HCT116 (cell line): Measurements from ENCODE around the gene GABBR1. TPM values are rescaled to one million over a fixed set of nuclear protein-coding genes. Genes with fewer than 3 reads are reported as not detected.

Experiments
- ATAC-seq: fragments of 200-7000 bp; cut with Tn5 transposase; 2 replicates; pipeline ENCODE4 v1.9.1; 2020; ENCODE audit warnings: mild to moderate bottlenecking, moderate library complexity
- Bru-seq: library from RNA; stranded (reverse); fragments of 400-500 nt; gene quantifications from one replicate; lab custom pipeline; 2021; lab: Mats Ljungman, UMichigan
- BruChase-seq, 2 experiments: library from RNA; stranded (reverse); fragments of 400-500 nt; gene quantifications; one replicate each; lab custom pipeline; 2021; lab: Mats Ljungman, UMichigan
- BruUV-seq: library from RNA; stranded (reverse); fragments of 400-500 nt; replicated peaks from 2 replicates; lab custom pipeline; 2021; lab: Mats Ljungman, UMichigan
- CTCF ChIA-PET: fragments of 300-600 bp; sonication (Branson Sonifier 250); formaldehyde crosslinking; loops from one replicate; lab custom pipeline; 2021; ENCODE audit warnings: antibody characterized with exemption; lab: Charles Lee
- POLR2A ChIA-PET: fragments of 300-600, 350-600 bp; sonication (Branson Sonifier 250); formaldehyde crosslinking; loops from one replicate; lab custom pipeline; 2021; ENCODE audit warnings: antibody characterized with exemption; lab: Charles Lee
- RAD21 ChIA-PET, 2 experiments: fragments of 300-600 bp; sonication (Branson Sonifier 250); formaldehyde crosslinking; loops; one replicate each; lab custom pipeline; 2023; ENCODE audit warnings: low total read pairs in 2 of 2; ENCODE audit not compliant: uncharacterized antibody in 2 of 2, unreplicated experiment in 2 of 2, low non-redundant PET in 1 of 2; lab: Charles Lee
- DNase-seq: peaks from one replicate; pipeline ENCODE4 v3.0.0-alpha.2; 2010; ENCODE audit warnings: low read depth, low spot score
- H2AFZ ChIP-seq: fragments of 200-600 bp; shearing (Covaris generic), sonication (generic); 2 replicates; pipeline ENCODE4 v1.6.1; 2017; ENCODE audit warnings: low read depth, mixed run types, mixed read lengths, antibody characterized with exemption, low read length; ENCODE audit not compliant: poor library complexity, severe bottlenecking
- H3K27ac ChIP-seq: 2 replicates; pipeline ENCODE4 v1.5.1; 2012; ENCODE audit warnings: low read depth, low read length
- H3K27me3 ChIP-seq: fragments of 200-600 bp; sonication (generic); 2 replicates; pipeline ENCODE4 v1.6.1; 2016; ENCODE audit warnings: mixed run types, low read length, mixed read lengths; ENCODE audit not compliant: insufficient read depth
- H3K36me3 ChIP-seq, 2 experiments: fragments of 200-500 bp in 1 of 2; fragments of 200-600 bp in 1 of 2; sonication (Bioruptor generic) in 1 of 2; sonication (generic) in 1 of 2; 2 replicates each; pipeline versions ENCODE4 v1.5.1 to v1.6.1; 2014 to 2016; ENCODE audit warnings: low read length in 2 of 2, inconsistent platforms in 1 of 2, mixed read lengths in 1 of 2, mixed run types in 1 of 2; ENCODE audit not compliant: insufficient read depth in 2 of 2, control insufficient read depth in 1 of 2
- H3K4me1 ChIP-seq, 2 experiments: fragments of 200-600 bp in 1 of 2; sonication (generic) in 1 of 2; 2 replicates each; pipeline versions ENCODE4 v1.5.1 to v1.6.1; 2012 to 2017; ENCODE audit warnings: low read length in 2 of 2, inconsistent platforms in 1 of 2, mild to moderate bottlenecking in 1 of 2, mixed read lengths in 1 of 2, mixed run types in 1 of 2, moderate library complexity in 1 of 2; ENCODE audit not compliant: insufficient read depth in 2 of 2, control insufficient read depth in 1 of 2
- H3K4me2 ChIP-seq: fragments of 200-600 bp; sonication (generic); 2 replicates; pipeline ENCODE4 v1.6.1; 2017; ENCODE audit warnings: mixed run types, low read length, mixed read lengths
- H3K4me3 ChIP-seq, 2 experiments: fragments of 200-600 bp in 1 of 2; sonication (generic) in 1 of 2; replicated peaks in 1 of 2; 2 replicates each; pipeline ENCODE4 v1.5.1; 2011 to 2016; ENCODE audit warnings: low read length in 2 of 2, control low read depth in 1 of 2, low read depth in 1 of 2, mild to moderate bottlenecking in 1 of 2, mixed read lengths in 1 of 2, mixed run types in 1 of 2
- H3K79me2 ChIP-seq: fragments of 200-600 bp; sonication (generic); 2 replicates; pipeline ENCODE4 v1.6.1; 2017; ENCODE audit warnings: mild to moderate bottlenecking, mixed run types, low read length, moderate library complexity, mixed read lengths; ENCODE audit not compliant: insufficient read depth
- H3K9ac ChIP-seq: fragments of 200-600 bp; sonication (generic); 2 replicates; pipeline ENCODE4 v1.6.1; 2016; ENCODE audit warnings: low read length, mixed read lengths
- H3K9me2 ChIP-seq: fragments of 200-600 bp; sonication (generic), shearing (Covaris generic); 2 replicates; pipeline ENCODE4 v1.6.1; 2017; ENCODE audit warnings: mixed run types, mild to moderate bottlenecking, moderate library complexity; ENCODE audit not compliant: insufficient read depth
- H3K9me3 ChIP-seq, 2 experiments: fragments of 200-500 bp in 1 of 2; fragments of 200-600 bp in 1 of 2; sonication (Bioruptor generic) in 1 of 2; sonication (generic) in 1 of 2; 2 replicates each; pipeline ENCODE4 v1.6.1; 2014 to 2017; ENCODE audit warnings: low read length in 2 of 2, mixed read lengths in 2 of 2, inconsistent platforms in 1 of 2, low read depth in 1 of 2, mild to moderate bottlenecking in 1 of 2, mixed run types in 1 of 2, moderate library complexity in 1 of 2; ENCODE audit not compliant: control insufficient read depth in 1 of 2, insufficient read depth in 1 of 2
- H4K20me1 ChIP-seq: fragments of 200-600 bp; sonication (generic), shearing (Covaris generic); 2 replicates; pipeline ENCODE4 v1.6.1; 2017; ENCODE audit warnings: mixed run types, mild to moderate bottlenecking, moderate library complexity; ENCODE audit not compliant: insufficient read depth
- CBX3 ChIP-seq: IDR thresholded peaks from 2 replicates; pipeline ENCODE4 v1.6.1; 2012; ENCODE audit warnings: low read depth
- CEBPB ChIP-seq: IDR thresholded peaks from 2 replicates; pipeline ENCODE4 v1.6.1; 2012; ENCODE audit warnings: low read depth
- EZH2 ChIP-seq: fragments of 200-600 bp; sonication (generic); IDR thresholded peaks from 2 replicates; pipeline ENCODE4 v1.6.1; 2017; ENCODE audit warnings: antibody characterized with exemption, mixed run types
- FOSL1 ChIP-seq: IDR thresholded peaks from 2 replicates; pipeline ENCODE4 v1.6.1; 2012; ENCODE audit warnings: low read depth
- POLR2A ChIP-seq: IDR thresholded peaks from 2 replicates; pipeline ENCODE4 v1.7.0; 2011; ENCODE audit warnings: borderline replicate concordance; ENCODE audit not compliant: insufficient read depth, insufficient read length; ENCODE audit errors: extremely low read depth
- POLR2AphosphoS5 ChIP-seq: IDR thresholded peaks from 2 replicates; pipeline ENCODE4 v1.6.1; 2011; ENCODE audit warnings: mild to moderate bottlenecking, low read depth, low read length, moderate library complexity
- SP1 ChIP-seq: IDR thresholded peaks from 2 replicates; pipeline ENCODE4 v1.6.1; 2012; ENCODE audit warnings: low read depth
- YY1 ChIP-seq: IDR thresholded peaks from 2 replicates; pipeline ENCODE4 v1.6.1; 2011; ENCODE audit warnings: low read length, low read depth, moderate library complexity, mild to moderate bottlenecking; ENCODE audit not compliant: insufficient replicate concordance; ENCODE audit errors: extremely low read depth
- ZFX ChIP-seq: fragments of 450-650 bp; IDR thresholded peaks from 2 replicates; pipeline ENCODE4 v1.6.1; 2017
- ZNF274 ChIP-seq: fragments of 200-500 bp; sonication (Bioruptor generic); IDR thresholded peaks from 2 replicates; pipeline ENCODE4 v1.6.1; 2014; ENCODE audit warnings: mild to moderate bottlenecking, low read depth, low read length, inconsistent platforms
- intact Hi-C: fragments of 100-400 bp; cut with micrococcal nuclease; formaldehyde crosslinking; loops from 2 replicates; pipeline ENCODE4 v1.10.0; 2022
- long read RNA-seq: library from polyadenylated mRNA; unstranded; transcript quantifications from one replicate; pipeline ENCODE4 v2.0.0, GENCODE V29; 2021; ENCODE audit not compliant: unreplicated experiment
- polyA plus RNA-seq: library from polyadenylated mRNA; unstranded; fragments of >200 nt; gene quantifications from 2 replicates; pipeline ENCODE4 v1.2.1, GENCODE V29; 2012; ENCODE audit warnings: missing spikeins
- total RNA-seq: library from RNA; stranded (reverse); gene quantifications from one replicate; pipeline ENCODE4 v1.2.1, GENCODE V29; 2021; ENCODE audit not compliant: unreplicated experiment
- TF ChIP-seq, protein P1 (sequence below): IDR thresholded peaks from 2 replicates; pipeline ENCODE4 v1.6.1; 2011; ENCODE audit warnings: mild to moderate bottlenecking, low read length, moderate library complexity; ENCODE audit not compliant: insufficient replicate concordance; ENCODE audit errors: extremely low read depth
- TF ChIP-seq, protein P2 (sequence below): IDR thresholded peaks from 2 replicates; pipeline ENCODE4 v1.6.1; 2012; ENCODE audit warnings: low read depth

GABBR1 gene
- total RNA-seq (43.4 TPM), Bru-seq, nascent RNA (percentile 59 among the genes with signal in this experiment), BruChase-seq, experiment 1, labeled RNA remaining after a 6-hour chase (percentile 71 among the genes with signal in this experiment), BruChase-seq, experiment 2, labeled RNA remaining after a 2-hour chase (percentile 75 among the genes with signal in this experiment)
- 22.1 and 25.9 TPM in 2 replicates for polyA plus RNA-seq
- long read RNA-seq, partial matches to known transcripts, result 13 of 35 reads
- long read RNA-seq, other reads (novel, unspliced or antisense), result 21 of 35 reads

DNA sequence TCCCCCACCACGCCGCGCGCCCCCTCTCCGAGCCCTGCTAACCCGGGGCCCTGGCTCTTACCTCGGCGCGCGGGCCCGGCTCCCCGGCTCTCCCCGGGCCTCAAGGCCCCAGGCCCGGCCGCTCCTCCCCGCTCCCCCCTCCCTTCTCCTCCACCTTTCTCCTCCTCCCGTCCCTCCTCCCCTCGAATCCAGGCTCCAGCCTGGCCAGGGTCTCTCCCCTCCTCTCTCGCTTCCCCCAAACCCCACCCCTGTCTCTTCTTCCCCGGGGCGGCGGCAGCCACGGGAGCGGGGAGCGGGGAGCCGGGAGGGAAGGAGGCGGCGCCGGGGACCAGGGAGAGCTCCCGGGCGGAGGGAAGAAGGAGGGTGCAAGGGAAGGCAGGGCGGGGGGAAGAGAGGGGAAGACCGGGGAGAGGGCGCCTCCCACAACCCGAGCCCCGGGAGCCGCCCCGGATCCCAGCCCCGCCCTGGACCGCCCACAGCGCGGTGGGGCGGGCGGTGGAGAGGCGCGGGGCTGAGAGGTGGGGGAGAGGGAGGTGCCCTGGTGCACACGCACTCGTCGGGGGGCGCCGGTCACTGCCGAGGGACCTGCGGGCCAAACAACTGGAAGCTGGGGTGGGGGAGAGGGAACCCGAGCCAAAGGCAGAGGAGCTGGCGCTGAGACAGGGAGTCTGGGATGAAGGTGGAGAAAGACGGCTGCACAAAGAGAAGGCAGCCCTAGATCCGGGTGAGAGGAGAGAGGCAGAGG is at the start of gene GABBR1:
TSS of gene GABBR1 (minus strand) at position 395 of the 745 bp plus-strand sequence. CDS start 798 bp downstream, outside the sequence.
- Histone ChIP-seq H3K4me2 (peak within 1 kb of the TSS; percentile 94), H3K36me3 (0 out of 4 replicates have a peak, but pooled peaks cover 0 to 2% of the 10 kb centered on the region in 2 experiments), H3K4me1 (peaks cover 7 to 22% of the 10 kb centered on the region in 2 experiments), H3K27me3 (no peaks in the 10 kb centered on the region), H4K20me1 (no peaks in the 10 kb centered on the region), H3K4me3 (peak within 1 kb of the TSS; percentile 60 to 75), H3K79me2 (no peaks in the 10 kb centered on the region), H2AFZ (peak within 1 kb of the TSS; percentile 61), H3K9ac (peak within 1 kb of the TSS; percentile 62), H3K9me2 (no peaks in the 10 kb centered on the region), H3K27ac (peak within 1 kb of the TSS; percentile 60; the same call in 1 of the 2 replicates), H3K9me3 (no peaks in the 10 kb centered on the region)
- TF ChIP-seq POLR2AphosphoS5 (peak; percentile 41; the same call in 1 of the 2 replicates), ZFX (peak; percentile 80), YY1 (peak; percentile 29), POLR2A (peak; percentile 25), EZH2 (no peak)
- DNase-seq (peak; percentile 41), ATAC-seq (peak; percentile 93)
- ChIA-PET RAD21 (interaction anchor here (0.7 to 0.9 kb wide), 2 partner anchors 9 to 256 kb away, joined by 3 to 7 read pairs; no protein-coding TSS in a partner anchor), POLR2A (interaction anchor here (1.0 to 1.3 kb wide), 3 partner anchors 9 to 17 kb away, joined by 3 to 5 read pairs (median 5); no protein-coding TSS in a partner anchor), CTCF (interaction anchor here (0.6 to 2.3 kb wide), 4 partner anchors 15 to 1815 kb away, joined by 4 to 16 read pairs (median 8); no protein-coding TSS in a partner anchor)
- no TSS peak for BruUV-seq
- intact Hi-C loops, result no loop called here

DNA sequence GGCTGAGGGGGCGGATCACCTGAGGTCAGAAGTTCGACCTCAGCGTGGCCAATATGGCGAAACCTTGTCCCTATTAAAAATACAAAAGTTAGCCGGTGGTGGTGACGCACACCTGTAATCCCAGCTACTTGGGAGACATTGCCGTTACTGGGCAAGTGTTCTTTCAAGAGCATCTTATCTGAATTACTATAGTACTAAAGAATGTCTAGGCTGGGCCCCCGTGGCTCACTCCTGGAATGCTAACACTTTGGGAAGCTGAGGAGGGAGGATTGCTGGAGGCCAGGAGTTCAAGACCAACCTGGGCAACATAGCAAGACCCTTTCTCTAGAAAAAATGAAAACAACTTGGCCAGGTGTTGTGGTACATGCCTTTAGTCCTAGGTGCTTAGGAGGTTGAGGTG is 48.8 kb upstream of the GABBR1 start:
- Histone ChIP-seq H3K9ac (no peak overlapping the region), H3K4me3 (no peak overlapping the region), H3K79me2 (no peaks in the 10 kb centered on the region), H3K9me2 (no peaks in the 10 kb centered on the region), H3K9me3 (no peaks in the 10 kb centered on the region), H3K27ac (no peak overlapping the region), H3K27me3 (no peaks in the 10 kb centered on the region), H3K36me3 (no peaks in the 10 kb centered on the region), H4K20me1 (no peaks in the 10 kb centered on the region), H3K4me1 (peaks cover 0 to 7% of the 10 kb centered on the region in 2 experiments; a peak in 1 of 4 replicates), H2AFZ (no peak overlapping the region), H3K4me2 (no peak overlapping the region)
- no TSS peak for BruUV-seq
- DNase-seq, result no peak
- ChIA-PET POLR2A (no interaction called here), CTCF (interaction anchor here (3.8 kb wide), 1 partner anchor 15 kb away, joined by 11 read pairs; no protein-coding TSS in a partner anchor), RAD21 (no interaction called here)
- TF ChIP-seq ZNF274, result no peak
- TF ChIP-seq CEBPB, result no peak
- TF ChIP-seq CBX3, result no peak
- no peak for TF ChIP-seq SP1
- TF ChIP-seq FOSL1, result no peak
- TF ChIP-seq, protein P1, sequence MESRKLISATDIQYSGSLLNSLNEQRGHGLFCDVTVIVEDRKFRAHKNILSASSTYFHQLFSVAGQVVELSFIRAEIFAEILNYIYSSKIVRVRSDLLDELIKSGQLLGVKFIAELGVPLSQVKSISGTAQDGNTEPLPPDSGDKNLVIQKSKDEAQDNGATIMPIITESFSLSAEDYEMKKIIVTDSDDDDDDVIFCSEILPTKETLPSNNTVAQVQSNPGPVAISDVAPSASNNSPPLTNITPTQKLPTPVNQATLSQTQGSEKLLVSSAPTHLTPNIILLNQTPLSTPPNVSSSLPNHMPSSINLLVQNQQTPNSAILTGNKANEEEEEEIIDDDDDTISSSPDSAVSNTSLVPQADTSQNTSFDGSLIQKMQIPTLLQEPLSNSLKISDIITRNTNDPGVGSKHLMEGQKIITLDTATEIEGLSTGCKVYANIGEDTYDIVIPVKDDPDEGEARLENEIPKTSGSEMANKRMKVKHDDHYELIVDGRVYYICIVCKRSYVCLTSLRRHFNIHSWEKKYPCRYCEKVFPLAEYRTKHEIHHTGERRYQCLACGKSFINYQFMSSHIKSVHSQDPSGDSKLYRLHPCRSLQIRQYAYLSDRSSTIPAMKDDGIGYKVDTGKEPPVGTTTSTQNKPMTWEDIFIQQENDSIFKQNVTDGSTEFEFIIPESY, result no peak
- TF ChIP-seq, protein P2, sequence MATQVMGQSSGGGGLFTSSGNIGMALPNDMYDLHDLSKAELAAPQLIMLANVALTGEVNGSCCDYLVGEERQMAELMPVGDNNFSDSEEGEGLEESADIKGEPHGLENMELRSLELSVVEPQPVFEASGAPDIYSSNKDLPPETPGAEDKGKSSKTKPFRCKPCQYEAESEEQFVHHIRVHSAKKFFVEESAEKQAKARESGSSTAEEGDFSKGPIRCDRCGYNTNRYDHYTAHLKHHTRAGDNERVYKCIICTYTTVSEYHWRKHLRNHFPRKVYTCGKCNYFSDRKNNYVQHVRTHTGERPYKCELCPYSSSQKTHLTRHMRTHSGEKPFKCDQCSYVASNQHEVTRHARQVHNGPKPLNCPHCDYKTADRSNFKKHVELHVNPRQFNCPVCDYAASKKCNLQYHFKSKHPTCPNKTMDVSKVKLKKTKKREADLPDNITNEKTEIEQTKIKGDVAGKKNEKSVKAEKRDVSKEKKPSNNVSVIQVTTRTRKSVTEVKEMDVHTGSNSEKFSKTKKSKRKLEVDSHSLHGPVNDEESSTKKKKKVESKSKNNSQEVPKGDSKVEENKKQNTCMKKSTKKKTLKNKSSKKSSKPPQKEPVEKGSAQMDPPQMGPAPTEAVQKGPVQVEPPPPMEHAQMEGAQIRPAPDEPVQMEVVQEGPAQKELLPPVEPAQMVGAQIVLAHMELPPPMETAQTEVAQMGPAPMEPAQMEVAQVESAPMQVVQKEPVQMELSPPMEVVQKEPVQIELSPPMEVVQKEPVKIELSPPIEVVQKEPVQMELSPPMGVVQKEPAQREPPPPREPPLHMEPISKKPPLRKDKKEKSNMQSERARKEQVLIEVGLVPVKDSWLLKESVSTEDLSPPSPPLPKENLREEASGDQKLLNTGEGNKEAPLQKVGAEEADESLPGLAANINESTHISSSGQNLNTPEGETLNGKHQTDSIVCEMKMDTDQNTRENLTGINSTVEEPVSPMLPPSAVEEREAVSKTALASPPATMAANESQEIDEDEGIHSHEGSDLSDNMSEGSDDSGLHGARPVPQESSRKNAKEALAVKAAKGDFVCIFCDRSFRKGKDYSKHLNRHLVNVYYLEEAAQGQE, result no peak
- ATAC-seq, result no peak
- intact Hi-C loops, result no loop called here
